Loucy (cell line): Measurements from ENCODE around the gene RNF125.
"Not testable (repeated sequence)": the region's sequence is repeated elsewhere in the genome, so short reads cannot be mapped to it uniquely, and the experiment has no call there.

ENCODE experiments used
- H2AFZ ChIP-seq: fragments of 200-600 bp; sonication (generic); 2 replicates; pipeline ENCODE4 v1.6.0; 2016; ENCODE audit warnings: antibody characterized with exemption, mild to moderate bottlenecking, low read length, moderate library complexity
- H3F3A ChIP-seq: fragments of 200-600 bp; 2 replicates; pipeline ENCODE4 v1.6.0; 2016; ENCODE audit warnings: antibody characterized with exemption, low read depth, mild to moderate bottlenecking
- H3K27me3 ChIP-seq: fragments of 200-600 bp; sonication (generic); 2 replicates; pipeline ENCODE4 v1.6.1; 2014; ENCODE audit warnings: low read length, mild to moderate bottlenecking; ENCODE audit not compliant: insufficient read depth, poor library complexity, severe bottlenecking
- H3K36me3 ChIP-seq: fragments of 200-600 bp; sonication (generic); 2 replicates; pipeline ENCODE4 v1.6.1; 2016; ENCODE audit warnings: low read length; ENCODE audit not compliant: insufficient read depth
- H3K4me1 ChIP-seq: fragments of 200-600 bp; sonication (generic); 2 replicates; pipeline ENCODE4 v1.5.1; 2014; ENCODE audit warnings: low read length, mild to moderate bottlenecking; ENCODE audit not compliant: insufficient read depth, poor library complexity, severe bottlenecking
- H3K4me2 ChIP-seq: fragments of 200-600 bp; sonication (generic); 2 replicates; pipeline ENCODE4 v1.6.0; 2014; ENCODE audit warnings: antibody characterized with exemption, low read length, low read depth, mild to moderate bottlenecking; ENCODE audit not compliant: poor library complexity, severe bottlenecking
- H3K4me3 ChIP-seq: fragments of 200-600 bp; sonication (generic); 2 replicates; pipeline ENCODE4 v1.5.1; 2014; ENCODE audit warnings: low read length, mild to moderate bottlenecking, mixed read lengths; ENCODE audit not compliant: poor library complexity, severe bottlenecking
- H3K79me2 ChIP-seq: fragments of 200-600 bp; sonication (generic); 2 replicates; pipeline ENCODE4 v1.6.1; 2014; ENCODE audit warnings: low read length; ENCODE audit not compliant: insufficient read depth
- H3K9ac ChIP-seq: fragments of 200-600 bp; sonication (generic); 2 replicates; pipeline ENCODE4 v1.6.0; 2014; ENCODE audit warnings: mild to moderate bottlenecking, low read depth, low read length, moderate library complexity; ENCODE audit not compliant: poor library complexity, severe bottlenecking
- H3K9me2 ChIP-seq: fragments of 200-600 bp; sonication (generic); replicated peaks from 2 replicates; pipeline ENCODE4 v1.6.1; 2016; ENCODE audit warnings: low read depth, low read length, mixed read lengths
- H3K9me3 ChIP-seq: fragments of 200-600 bp; sonication (generic); 2 replicates; pipeline ENCODE4 v1.6.1; 2014; ENCODE audit warnings: mild to moderate bottlenecking, antibody characterized with exemption, low read length, low read depth; ENCODE audit not compliant: insufficient read depth
- H4K20me1 ChIP-seq: fragments of 200-600 bp; sonication (generic); 2 replicates; pipeline ENCODE4 v1.6.0; 2014; ENCODE audit warnings: antibody characterized with exemption, low read length, mild to moderate bottlenecking; ENCODE audit not compliant: insufficient read depth, poor library complexity, severe bottlenecking
- CTCF ChIP-seq: fragments of 200-600 bp; sonication (generic); conservative IDR thresholded peaks from 2 replicates; pipeline ENCODE4 v1.5.1; 2014; ENCODE audit warnings: mild to moderate bottlenecking, antibody characterized with exemption, low read length
- EZH2phosphoT487 ChIP-seq: fragments of 200-600 bp; IDR thresholded peaks from 2 replicates; pipeline ENCODE4 v1.6.1; 2018; ENCODE audit warnings: antibody characterized with exemption, mild to moderate bottlenecking, moderate library complexity, borderline replicate concordance

RNF125 gene

GRCh38 chr18:32081881-32082280, 63.3 kb downstream of the RNF125 start:
- no peak overlapping the region for H3K4me2 ChIP-seq
- H3K36me3 ChIP-seq = no peaks in the 10 kb centered on the region
- no peaks in the 10 kb centered on the region for H3K9me3 ChIP-seq
- no peaks in the 10 kb centered on the region for H3K27me3 ChIP-seq
- no peaks in the 10 kb centered on the region for H4K20me1 ChIP-seq
- H3K79me2 ChIP-seq = no peaks in the 10 kb centered on the region
- H3K9ac ChIP-seq = no peak overlapping the region
- TF ChIP-seq CTCF (no peak), EZH2phosphoT487 (no peak)
- H2AFZ ChIP-seq = no peak overlapping the region
- no peak overlapping the region for H3K4me3 ChIP-seq
- peaks cover 6% of the 10 kb centered on the region; the same call in 1 of the 2 replicates for H3F3A ChIP-seq
- no peaks in the 10 kb centered on the region for H3K9me2 ChIP-seq
- H3K4me1 ChIP-seq = peaks cover 23% of the 10 kb centered on the region

DNA sequence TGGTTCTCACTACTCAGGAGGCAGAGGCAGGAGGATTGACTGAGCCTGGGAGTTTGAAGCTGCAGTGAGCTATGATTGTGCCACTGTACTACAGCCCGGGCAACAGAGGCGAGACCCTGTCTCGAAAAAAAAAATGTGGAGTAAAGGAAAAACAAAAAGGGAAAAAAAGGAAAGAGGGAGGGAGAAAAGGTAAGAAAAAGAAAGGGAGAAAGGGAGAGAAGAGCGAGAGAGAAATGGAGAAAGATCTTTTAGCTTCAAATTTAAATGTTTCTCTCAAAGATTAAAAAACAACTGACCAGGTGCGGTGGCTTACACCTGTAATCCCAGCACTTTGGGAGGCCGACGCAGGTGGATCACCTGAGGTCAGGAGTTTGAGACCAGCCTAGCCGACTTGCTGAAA, 65.2 kb downstream of the RNF125 start:
- Histone ChIP-seq H3K4me3 (no peak overlapping the region), H3K4me2 (no peak overlapping the region), H3K79me2 (no peaks in the 10 kb centered on the region), H3K36me3 (no peaks in the 10 kb centered on the region), H2AFZ (no peak overlapping the region), H3K4me1 (peaks cover 23% of the 10 kb centered on the region), H3K27me3 (no peaks in the 10 kb centered on the region), H3F3A (peaks cover 6% of the 10 kb centered on the region; the same call in 1 of the 2 replicates), H3K9me2 (no peaks in the 10 kb centered on the region), H4K20me1 (no peaks in the 10 kb centered on the region), H3K9ac (no peak overlapping the region), H3K9me3 (no peaks in the 10 kb centered on the region)
- TF ChIP-seq EZH2phosphoT487 (no peak), CTCF (no peak)

DNA sequence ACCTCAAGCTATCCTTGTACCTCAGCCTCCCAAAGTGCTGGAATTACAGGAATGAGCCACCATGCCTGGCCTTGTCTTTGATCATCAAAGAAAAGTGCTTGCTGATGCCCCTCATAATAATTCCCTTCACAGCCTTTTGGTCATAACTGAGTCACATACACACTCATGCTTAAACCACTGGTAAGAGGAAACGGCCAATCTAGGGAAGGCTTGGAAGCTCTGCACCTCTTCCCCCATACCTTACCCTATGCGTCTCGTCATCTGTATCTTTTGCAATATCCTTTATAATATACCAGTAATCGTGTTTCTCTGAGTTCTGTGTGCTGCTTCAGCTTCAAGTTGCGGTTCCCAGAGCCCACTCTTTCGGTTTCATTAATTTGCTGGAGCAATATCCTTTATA, 68.3 kb downstream of the RNF125 start:
- Histone ChIP-seq H3K4me2 (no peak overlapping the region), H3K9me2 (no peaks in the 10 kb centered on the region), H2AFZ (no peak overlapping the region), H3K36me3 (no peaks in the 10 kb centered on the region), H3F3A (peaks cover 6% of the 10 kb centered on the region; the same call in 1 of the 2 replicates), H3K4me1 (peaks cover 23% of the 10 kb centered on the region), H3K4me3 (no peak overlapping the region), H3K9me3 (no peaks in the 10 kb centered on the region), H4K20me1 (no peaks in the 10 kb centered on the region), H3K79me2 (peaks cover 5% of the 10 kb centered on the region; the same call in 1 of the 2 replicates), H3K9ac (no peak overlapping the region), H3K27me3 (no peaks in the 10 kb centered on the region)
- TF ChIP-seq EZH2phosphoT487 (no peak), CTCF (no peak)

DNA sequence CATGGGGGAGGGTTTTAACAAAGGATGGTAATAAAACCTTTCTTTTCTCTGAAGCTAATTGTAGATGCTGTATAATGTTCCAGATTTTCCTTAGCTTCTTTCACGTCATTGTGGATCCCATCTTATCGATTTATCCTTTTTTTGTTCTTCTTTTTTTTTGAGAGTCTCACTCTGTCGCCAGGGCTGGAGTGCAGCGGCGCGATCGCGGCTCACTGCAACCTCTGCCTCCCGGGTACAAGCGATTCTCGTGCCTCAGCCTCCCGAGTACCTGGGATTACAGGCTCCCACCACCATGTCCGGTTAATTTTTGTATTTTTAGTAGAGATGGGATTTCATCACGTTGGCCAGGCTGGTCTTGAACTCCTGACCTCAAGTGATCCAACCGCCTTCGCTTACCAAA, 72.2 kb downstream of the RNF125 start:
- Histone ChIP-seq H4K20me1 (peaks cover 33% of the 10 kb centered on the region), H3K79me2 (peaks cover 39% of the 10 kb centered on the region), H3K4me1 (peaks cover 22% of the 10 kb centered on the region), H3K4me2 (peak overlapping the region; percentile 86), H3K4me3 (peak overlapping the region; percentile 98), H3K9ac (peak overlapping the region; percentile 96)
- H3K36me3 ChIP-seq, H3K27me3 ChIP-seq, H3K9me2 ChIP-seq, H2AFZ ChIP-seq, H3F3A ChIP-seq, H3K9me3 ChIP-seq: not testable (repeated sequence)
